ENCODE measurements around the gene P2RY4.
"Not testable (repeated sequence)": the region's sequence is repeated elsewhere in the genome, so short reads cannot be mapped to it uniquely, and the experiment has no call there.

The P2RY4 gene

DNA sequence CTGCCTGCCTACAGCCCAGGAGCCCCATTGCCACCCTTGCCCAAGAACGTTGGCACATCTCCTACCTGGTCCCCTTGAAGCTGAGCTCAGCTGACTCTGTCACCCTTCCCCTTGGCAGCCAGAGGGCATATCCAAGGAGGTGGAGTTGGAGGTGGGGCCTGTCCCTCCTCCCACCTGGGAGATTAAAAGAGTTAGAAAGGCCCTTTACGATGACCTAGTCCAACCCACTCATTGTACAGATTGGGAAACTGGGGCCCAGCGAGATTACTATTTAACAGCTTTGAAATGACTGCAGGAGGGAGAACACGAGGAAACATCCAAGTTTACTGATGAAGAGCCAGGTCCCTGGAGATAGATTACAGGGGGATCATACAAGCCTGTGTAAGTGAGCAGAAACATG lies at the start of gene P2RY4:
Gene P2RY4, minus strand, starts transcription at position 101 of the 400 bp plus-strand sequence. CDS start 580 bp downstream, outside the sequence.
- no peak within 1 kb of the TSS for H3K4me3 ChIP-seq (ENCODE audit: low read length)
- H3K9me3 ChIP-seq (ENCODE audit: low read length): no peaks in the 10 kb centered on the region
- H3K4me1 ChIP-seq (ENCODE audit: insufficient read depth, low read length): no peaks in the 10 kb centered on the region
- H3K36me3 ChIP-seq (ENCODE audit: insufficient read depth, low read length): no peaks in the 10 kb centered on the region
- no peaks in the 10 kb centered on the region for H3K27me3 ChIP-seq (ENCODE audit: insufficient read depth, low read length)
- no peak within 1 kb of the TSS for H2AFZ ChIP-seq (ENCODE audit: low read depth, low read length)

DNA sequence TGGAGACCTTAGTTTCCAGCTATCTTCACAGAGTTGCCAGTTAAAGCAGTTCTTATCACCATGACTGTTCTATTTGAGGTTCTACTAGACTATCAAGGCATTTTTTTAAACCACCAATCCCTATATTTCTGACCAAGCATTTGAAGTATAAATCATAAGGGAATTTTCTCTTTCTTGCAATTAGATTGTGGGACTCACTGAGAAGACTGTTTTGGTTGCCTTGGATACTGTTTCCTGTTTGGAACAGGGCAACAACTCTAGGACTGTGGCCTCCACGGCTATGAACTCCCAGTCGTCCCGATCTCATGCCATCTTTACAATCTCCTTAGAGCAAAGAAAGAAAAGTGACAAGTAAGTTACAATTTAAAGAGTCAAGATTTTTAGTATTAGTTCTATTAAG lies 41.7 kb upstream of the P2RY4 start:
- Histone ChIP-seq H3K9me3 (ENCODE audit: low read length) (no peaks in the 10 kb centered on the region), H3K36me3 (ENCODE audit: insufficient read depth, low read length) (peaks cover 25% of the 10 kb centered on the region), H3K4me3 (ENCODE audit: low read length) (no peak overlapping the region), H3K4me1 (ENCODE audit: insufficient read depth, low read length) (no peaks in the 10 kb centered on the region), H3K27me3 (ENCODE audit: insufficient read depth, low read length) (no peaks in the 10 kb centered on the region), H2AFZ (ENCODE audit: low read depth, low read length) (no peak overlapping the region)

DNA sequence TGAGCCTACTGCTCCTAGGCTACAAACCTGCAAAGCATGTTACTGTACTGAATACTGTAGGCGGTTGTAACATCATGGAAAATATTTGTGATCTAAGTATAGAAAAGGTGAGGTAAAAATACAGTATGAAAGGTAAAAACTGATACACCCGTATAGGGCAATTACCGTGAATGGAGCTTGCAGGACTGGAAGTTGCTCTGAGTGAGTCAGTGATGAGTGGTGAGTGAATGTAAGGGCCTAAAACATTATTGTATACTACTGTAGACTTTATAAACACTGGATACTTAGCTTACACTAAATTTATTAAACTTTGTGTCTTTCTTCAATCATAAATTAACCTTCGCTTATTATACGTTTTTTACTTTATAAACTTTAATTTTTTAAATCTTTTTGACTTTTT lies 33.6 kb upstream of the P2RY4 start:
- Histone ChIP-seq H3K4me3 (ENCODE audit: low read length) (no peak overlapping the region), H3K36me3 (ENCODE audit: insufficient read depth, low read length) (peaks cover 9% of the 10 kb centered on the region), H3K27me3 (ENCODE audit: insufficient read depth, low read length) (no peaks in the 10 kb centered on the region), H3K4me1 (ENCODE audit: insufficient read depth, low read length) (peaks cover 2% of the 10 kb centered on the region), H2AFZ (ENCODE audit: low read depth, low read length) (no peak overlapping the region), H3K9me3 (ENCODE audit: low read length) (no peaks in the 10 kb centered on the region)

DNA sequence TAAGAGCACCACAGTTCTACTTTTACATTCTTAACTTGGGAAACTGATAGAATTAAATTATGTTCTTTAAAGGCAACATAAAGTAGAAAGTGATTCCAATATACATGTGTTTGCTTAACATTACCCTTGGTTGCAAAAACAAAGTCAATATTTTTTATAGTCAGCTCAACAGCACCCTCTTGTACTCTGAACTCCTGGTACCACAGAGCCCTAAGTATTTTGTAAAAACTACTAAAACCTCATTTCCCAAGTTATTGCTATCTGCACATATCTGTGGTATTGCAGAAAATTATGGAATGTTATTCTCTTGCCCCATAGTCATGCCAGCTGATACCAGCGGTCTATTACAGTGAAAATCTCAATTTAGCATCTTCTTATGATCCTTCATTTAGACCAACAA lies 32.8 kb upstream of the P2RY4 start:
- Histone ChIP-seq H3K4me1 (ENCODE audit: insufficient read depth, low read length) (peaks cover 2% of the 10 kb centered on the region), H3K4me3 (ENCODE audit: low read length) (no peak overlapping the region), H3K27me3 (ENCODE audit: insufficient read depth, low read length) (no peaks in the 10 kb centered on the region), H3K36me3 (ENCODE audit: insufficient read depth, low read length) (peaks cover 9% of the 10 kb centered on the region), H3K9me3 (ENCODE audit: low read length) (no peaks in the 10 kb centered on the region), H2AFZ (ENCODE audit: low read depth, low read length) (no peak overlapping the region)

DNA sequence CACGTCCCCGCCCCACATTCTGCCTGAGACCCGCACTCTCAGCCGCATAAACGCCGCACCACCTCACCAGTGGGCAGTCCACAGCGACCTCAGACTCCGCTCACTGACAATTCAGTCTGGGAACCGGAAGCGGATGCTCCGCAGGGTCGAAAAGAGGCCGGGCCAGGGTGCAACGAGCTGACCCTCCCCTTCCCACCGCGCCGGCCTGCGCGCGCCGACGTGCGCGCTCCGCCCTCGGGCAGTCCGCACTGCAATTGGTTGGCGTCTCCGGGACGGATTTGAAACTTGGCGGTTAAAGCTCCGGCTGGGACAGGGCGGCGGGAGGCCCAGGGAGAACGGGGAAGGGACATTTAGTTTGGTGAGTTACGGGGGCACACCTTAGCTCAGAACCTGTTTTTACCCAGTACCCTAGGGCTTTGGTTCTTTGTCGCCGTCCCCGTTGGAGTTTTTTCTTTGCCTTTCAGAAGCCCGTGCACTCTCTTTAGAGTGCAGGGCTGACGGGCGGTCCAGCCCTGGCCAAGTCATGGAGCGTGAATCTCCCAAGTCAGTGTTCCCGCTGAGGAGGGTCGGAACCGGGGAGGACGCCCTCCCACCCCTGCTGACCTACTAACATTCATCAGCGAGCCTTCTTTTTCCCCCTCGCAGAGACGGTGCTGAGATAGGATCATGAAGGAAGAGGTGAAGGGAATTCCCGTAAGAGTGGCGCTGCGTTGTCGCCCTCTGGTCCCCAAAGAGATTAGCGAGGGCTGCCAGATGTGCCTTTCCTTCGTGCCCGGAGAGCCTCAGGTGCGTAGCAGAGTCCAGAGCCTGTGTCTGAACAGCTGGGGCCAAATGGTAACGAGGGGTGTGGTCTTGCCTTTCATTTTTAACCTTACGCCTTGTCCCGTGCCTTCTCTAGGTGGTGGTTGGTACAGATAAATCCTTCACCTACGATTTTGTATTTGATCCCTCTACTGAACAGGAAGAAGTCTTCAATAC lies 30.1 kb upstream of the P2RY4 start, which contains the start of the genes KIF4A and PDZD11:
Gene KIF4A, plus strand, starts transcription at position 312 of the 978 bp plus-strand sequence. Its CDS starts 355 bp downstream, at position 667.
Gene PDZD11, minus strand, starts transcription at position 135 of the 978 bp plus-strand sequence. CDS start 586 bp downstream, outside the sequence.
- peak within 1 kb of the TSS; percentile 70 for H3K4me3 ChIP-seq (ENCODE audit: low read length)
- H3K4me1 ChIP-seq (ENCODE audit: insufficient read depth, low read length): peaks cover 2% of the 10 kb centered on the region
- H3K36me3 ChIP-seq (ENCODE audit: insufficient read depth, low read length): peaks cover 13% of the 10 kb centered on the region
- H3K27me3 ChIP-seq (ENCODE audit: insufficient read depth, low read length): no peaks in the 10 kb centered on the region
- H3K9me3 ChIP-seq (ENCODE audit: low read length): no peaks in the 10 kb centered on the region
- H2AFZ ChIP-seq (ENCODE audit: low read depth, low read length): peak within 1 kb of the TSS; percentile 41

DNA sequence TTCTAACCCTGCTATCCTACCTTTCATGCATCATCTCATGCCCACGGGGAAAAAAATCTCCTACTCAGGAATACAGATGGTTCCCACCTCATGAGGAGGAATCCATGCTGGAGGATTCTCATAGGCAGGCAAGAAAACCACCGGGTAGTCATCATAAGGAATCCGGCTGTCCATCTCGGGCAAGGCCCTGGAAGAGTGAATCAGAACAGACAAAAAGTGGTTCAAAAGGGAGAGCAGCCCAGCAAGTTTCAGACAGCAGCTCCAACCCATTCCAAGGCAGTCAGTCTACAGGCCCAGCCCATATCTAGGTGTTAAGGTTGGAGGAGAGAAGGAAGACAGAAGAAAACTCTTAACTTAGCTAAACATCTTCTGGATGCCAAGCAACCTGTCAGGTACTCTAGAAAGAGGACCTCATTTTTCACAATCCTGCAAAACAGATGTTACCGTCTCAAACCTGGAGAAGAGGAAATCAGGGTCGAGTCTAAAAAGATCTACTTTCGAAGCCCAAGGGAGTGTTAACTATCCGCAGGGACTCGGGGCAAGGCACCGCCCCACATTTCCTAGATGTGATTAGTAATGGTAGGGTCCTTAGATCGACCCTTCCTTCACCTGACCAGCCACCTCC lies 29.3 kb upstream of the P2RY4 start:
- Histone ChIP-seq H2AFZ (ENCODE audit: low read depth, low read length) (no peak overlapping the region), H3K4me3 (ENCODE audit: low read length) (peak overlapping the region; percentile 70), H3K9me3 (ENCODE audit: low read length) (no peaks in the 10 kb centered on the region), H3K4me1 (ENCODE audit: insufficient read depth, low read length) (peaks cover 2% of the 10 kb centered on the region), H3K27me3 (ENCODE audit: insufficient read depth, low read length) (no peaks in the 10 kb centered on the region), H3K36me3 (ENCODE audit: insufficient read depth, low read length) (peaks cover 10% of the 10 kb centered on the region)

DNA sequence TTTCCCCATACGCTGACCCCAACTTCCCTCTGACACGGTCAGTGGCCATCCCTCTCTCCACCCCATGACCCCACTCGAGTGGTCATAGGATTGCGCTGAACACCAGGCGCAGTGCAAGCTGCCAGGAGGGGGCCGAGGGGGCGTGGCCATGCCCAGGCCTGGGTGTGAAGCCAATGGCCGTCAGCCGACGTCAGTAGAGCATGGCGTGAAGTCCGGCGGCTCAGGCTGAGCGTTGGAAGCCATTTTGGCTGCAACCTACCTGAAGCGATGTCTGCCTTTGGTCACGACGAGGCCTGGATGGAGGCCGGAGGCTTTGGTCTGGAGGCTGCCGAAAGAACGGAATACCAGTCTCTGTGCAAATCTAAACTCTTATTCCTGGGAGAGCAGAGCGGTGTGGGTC lies 21.9 kb upstream of the P2RY4 start, which contains the start of gene RAB41:
Gene RAB41, plus strand, starts transcription at position 222 of the 400 bp plus-strand sequence. Its CDS starts 46 bp downstream, at position 268.
- H3K9me3 ChIP-seq (ENCODE audit: low read length): no peaks in the 10 kb centered on the region
- no peaks in the 10 kb centered on the region for H3K4me1 ChIP-seq (ENCODE audit: insufficient read depth, low read length)
- H3K36me3 ChIP-seq (ENCODE audit: insufficient read depth, low read length): peaks cover 3% of the 10 kb centered on the region
- no peaks in the 10 kb centered on the region for H3K27me3 ChIP-seq (ENCODE audit: insufficient read depth, low read length)
- H3K4me3 ChIP-seq (ENCODE audit: low read length): no peak within 1 kb of the TSS
- no peak within 1 kb of the TSS for H2AFZ ChIP-seq (ENCODE audit: low read depth, low read length)

DNA sequence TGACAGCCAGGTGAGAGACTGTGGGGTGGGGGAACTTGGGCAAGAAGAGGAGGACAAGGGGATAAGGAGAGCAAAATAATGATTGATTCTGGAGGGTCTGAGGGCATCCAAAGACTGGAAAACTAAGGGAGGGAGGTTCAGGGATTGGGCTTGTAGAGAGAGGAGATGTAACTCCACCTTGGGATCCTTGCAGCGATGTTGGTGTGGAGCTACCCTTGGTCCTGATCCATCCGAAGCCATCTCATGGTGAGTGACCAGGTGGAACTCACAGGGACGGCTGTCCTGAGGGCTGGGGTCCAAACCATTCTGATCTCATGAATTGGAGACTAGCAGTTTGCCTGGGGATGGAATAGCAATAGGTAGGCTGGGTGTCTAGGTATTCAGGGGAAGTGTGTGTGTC lies 20.6 kb upstream of the P2RY4 start:
- Histone ChIP-seq H2AFZ (ENCODE audit: low read depth, low read length) (no peak overlapping the region), H3K4me1 (ENCODE audit: insufficient read depth, low read length) (no peaks in the 10 kb centered on the region), H3K4me3 (ENCODE audit: low read length) (no peak overlapping the region), H3K36me3 (ENCODE audit: insufficient read depth, low read length) (no peaks in the 10 kb centered on the region), H3K27me3 (ENCODE audit: insufficient read depth, low read length) (no peaks in the 10 kb centered on the region), H3K9me3 (ENCODE audit: low read length) (no peaks in the 10 kb centered on the region)

DNA sequence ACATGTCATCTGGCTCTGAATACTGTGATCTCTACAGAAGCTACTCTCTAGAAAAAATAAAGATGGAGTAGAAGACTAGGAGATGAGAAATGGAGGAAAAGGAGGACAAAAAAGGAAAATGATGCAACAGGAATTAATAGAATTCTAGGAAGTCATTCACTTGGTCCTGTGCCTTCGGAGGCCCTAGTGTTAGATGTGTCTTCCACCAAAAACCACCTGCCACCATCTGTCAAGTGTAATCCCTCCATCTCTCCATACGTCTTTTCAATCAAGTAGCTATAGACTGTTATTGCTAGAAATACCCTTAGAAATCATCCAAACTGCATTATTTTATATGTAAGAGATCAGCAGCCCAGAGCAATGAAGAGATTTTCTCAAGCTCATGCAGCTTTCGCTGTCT lies 19.1 kb upstream of the P2RY4 start:
- Histone ChIP-seq H3K4me3 (ENCODE audit: low read length) (no peak overlapping the region), H3K9me3 (ENCODE audit: low read length) (no peaks in the 10 kb centered on the region), H3K36me3 (ENCODE audit: insufficient read depth, low read length) (no peaks in the 10 kb centered on the region), H2AFZ (ENCODE audit: low read depth, low read length) (no peak overlapping the region), H3K27me3 (ENCODE audit: insufficient read depth, low read length) (no peaks in the 10 kb centered on the region), H3K4me1 (ENCODE audit: insufficient read depth, low read length) (no peaks in the 10 kb centered on the region)

DNA sequence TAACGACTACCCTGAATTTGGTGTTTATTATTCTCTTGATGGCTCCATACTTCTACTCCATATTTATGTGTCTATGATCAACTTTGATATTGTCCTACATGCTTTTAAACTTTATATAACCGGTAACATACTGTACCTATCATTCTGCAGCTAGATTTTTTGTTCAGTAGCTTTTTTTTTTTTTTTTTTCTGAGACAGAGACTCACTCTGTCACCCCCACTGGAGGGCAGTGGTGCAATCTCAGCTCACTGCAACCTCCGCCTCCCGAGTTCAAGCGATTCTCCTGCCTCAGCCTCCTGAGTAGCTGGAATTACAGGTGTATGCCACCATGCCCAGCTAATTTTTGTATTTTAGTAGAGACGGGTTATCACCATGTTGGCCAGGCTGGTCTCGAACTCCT lies 14.0 kb upstream of the P2RY4 start:
- not testable (repeated sequence) for H3K9me3 ChIP-seq (ENCODE audit: low read length); H2AFZ ChIP-seq (ENCODE audit: low read depth, low read length); H3K27me3 ChIP-seq (ENCODE audit: insufficient read depth, low read length); H3K4me1 ChIP-seq (ENCODE audit: insufficient read depth, low read length); H3K36me3 ChIP-seq (ENCODE audit: insufficient read depth, low read length); H3K4me3 ChIP-seq (ENCODE audit: low read length)

DNA sequence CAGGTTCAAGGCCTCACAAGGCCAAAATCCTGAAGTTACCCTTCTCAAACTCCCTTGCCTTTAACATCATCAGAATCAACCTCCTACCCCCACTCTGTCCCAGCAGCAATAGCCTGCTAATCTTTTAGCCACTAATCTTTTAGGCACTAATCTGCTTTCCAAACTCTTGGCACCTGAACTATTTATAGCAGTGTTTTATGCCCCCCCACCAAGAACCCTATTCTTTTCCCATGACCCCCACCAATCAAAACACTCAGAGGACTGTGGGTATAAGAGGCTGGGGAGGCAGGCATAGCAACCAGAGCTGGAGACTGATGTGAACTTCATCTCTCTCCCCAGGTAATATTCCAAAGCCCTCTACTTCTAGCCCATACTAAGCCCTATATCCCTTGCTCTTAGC lies 8.0 kb upstream of the P2RY4 start, which contains the start of gene ARR3:
Gene ARR3, plus strand, starts transcription at position 301 of the 400 bp plus-strand sequence. CDS start 1,052 bp downstream, outside the sequence.
- Histone ChIP-seq H3K36me3 (ENCODE audit: insufficient read depth, low read length) (no peaks in the 10 kb centered on the region), H2AFZ (ENCODE audit: low read depth, low read length) (no peak within 1 kb of the TSS), H3K27me3 (ENCODE audit: insufficient read depth, low read length) (no peaks in the 10 kb centered on the region), H3K4me3 (ENCODE audit: low read length) (no peak within 1 kb of the TSS), H3K9me3 (ENCODE audit: low read length) (no peaks in the 10 kb centered on the region), H3K4me1 (ENCODE audit: insufficient read depth, low read length) (no peaks in the 10 kb centered on the region)

DNA sequence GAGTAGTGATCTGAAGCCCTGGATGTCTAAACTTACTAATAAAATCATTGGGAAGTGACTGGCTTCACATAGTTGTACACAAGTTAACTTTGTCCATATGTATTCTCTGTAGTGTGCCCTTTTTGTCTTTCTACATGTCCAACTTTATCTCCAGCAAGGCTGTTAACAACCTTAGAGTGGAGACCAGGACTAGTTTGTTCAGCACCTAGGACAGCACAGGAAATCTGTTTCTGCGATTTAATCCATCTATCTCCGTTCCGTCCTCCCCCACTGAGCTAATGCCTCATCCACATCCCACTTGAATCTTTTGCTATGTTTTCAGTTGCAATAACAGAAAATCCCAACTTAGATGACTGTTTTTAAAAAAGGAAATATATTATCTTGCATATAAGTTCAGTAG lies 4.8 kb upstream of the P2RY4 start:
- H3K4me1 ChIP-seq (ENCODE audit: insufficient read depth, low read length): no peaks in the 10 kb centered on the region
- H3K36me3 ChIP-seq (ENCODE audit: insufficient read depth, low read length): no peaks in the 10 kb centered on the region
- H2AFZ ChIP-seq (ENCODE audit: low read depth, low read length): no peak overlapping the region
- no peaks in the 10 kb centered on the region for H3K9me3 ChIP-seq (ENCODE audit: low read length)
- no peak overlapping the region for H3K4me3 ChIP-seq (ENCODE audit: low read length)
- H3K27me3 ChIP-seq (ENCODE audit: insufficient read depth, low read length): no peaks in the 10 kb centered on the region

DNA sequence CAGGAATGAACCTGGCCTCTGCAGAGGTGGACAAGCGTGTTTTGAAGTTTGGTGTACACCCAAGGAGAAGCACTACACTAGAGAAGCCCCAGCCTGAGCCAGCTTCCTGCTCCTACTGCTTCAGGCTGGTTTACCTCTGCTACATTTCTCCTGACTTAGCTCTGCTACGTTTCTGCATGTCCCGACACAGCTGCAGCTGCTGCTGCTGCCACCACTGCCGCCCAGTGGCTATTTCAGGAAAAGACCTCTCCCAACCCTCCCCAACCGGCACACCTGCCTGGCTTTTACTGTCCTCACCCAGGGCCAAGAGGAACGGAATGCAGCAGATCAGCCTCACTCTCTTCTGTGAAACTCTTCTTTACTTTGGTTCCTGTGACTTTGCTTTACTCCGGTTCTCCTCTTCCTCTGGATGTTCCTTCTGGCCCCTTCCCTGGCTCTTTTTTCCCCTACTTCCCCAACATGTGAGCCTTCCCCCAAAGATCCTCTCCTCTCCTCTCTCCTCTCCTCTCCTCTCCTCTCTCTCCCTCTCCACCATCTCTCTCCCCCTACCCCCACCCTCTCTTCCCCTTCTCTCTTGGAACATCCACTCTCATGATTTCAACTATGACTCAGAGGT lies 3.1 kb upstream of the P2RY4 start:
- Histone ChIP-seq H3K4me1 (ENCODE audit: insufficient read depth, low read length) (no peaks in the 10 kb centered on the region), H3K27me3 (ENCODE audit: insufficient read depth, low read length) (no peaks in the 10 kb centered on the region), H3K9me3 (ENCODE audit: low read length) (no peaks in the 10 kb centered on the region), H2AFZ (ENCODE audit: low read depth, low read length) (no peak overlapping the region), H3K4me3 (ENCODE audit: low read length) (no peak overlapping the region), H3K36me3 (ENCODE audit: insufficient read depth, low read length) (no peaks in the 10 kb centered on the region)

Data from neuron (in vitro differentiated cells).